Measurements from ENCODE around the gene ARHGEF1. TPM values are rescaled to one million over a fixed set of nuclear protein-coding genes. Genes with fewer than 3 reads are reported as not detected.
"Not testable (repeated sequence)": the region's sequence is repeated elsewhere in the genome, so short reads cannot be mapped to it uniquely, and the experiment has no call there.

Gene ARHGEF1
- total RNA-seq, 1 donor from 2014 or later, result 113 TPM

DNA sequence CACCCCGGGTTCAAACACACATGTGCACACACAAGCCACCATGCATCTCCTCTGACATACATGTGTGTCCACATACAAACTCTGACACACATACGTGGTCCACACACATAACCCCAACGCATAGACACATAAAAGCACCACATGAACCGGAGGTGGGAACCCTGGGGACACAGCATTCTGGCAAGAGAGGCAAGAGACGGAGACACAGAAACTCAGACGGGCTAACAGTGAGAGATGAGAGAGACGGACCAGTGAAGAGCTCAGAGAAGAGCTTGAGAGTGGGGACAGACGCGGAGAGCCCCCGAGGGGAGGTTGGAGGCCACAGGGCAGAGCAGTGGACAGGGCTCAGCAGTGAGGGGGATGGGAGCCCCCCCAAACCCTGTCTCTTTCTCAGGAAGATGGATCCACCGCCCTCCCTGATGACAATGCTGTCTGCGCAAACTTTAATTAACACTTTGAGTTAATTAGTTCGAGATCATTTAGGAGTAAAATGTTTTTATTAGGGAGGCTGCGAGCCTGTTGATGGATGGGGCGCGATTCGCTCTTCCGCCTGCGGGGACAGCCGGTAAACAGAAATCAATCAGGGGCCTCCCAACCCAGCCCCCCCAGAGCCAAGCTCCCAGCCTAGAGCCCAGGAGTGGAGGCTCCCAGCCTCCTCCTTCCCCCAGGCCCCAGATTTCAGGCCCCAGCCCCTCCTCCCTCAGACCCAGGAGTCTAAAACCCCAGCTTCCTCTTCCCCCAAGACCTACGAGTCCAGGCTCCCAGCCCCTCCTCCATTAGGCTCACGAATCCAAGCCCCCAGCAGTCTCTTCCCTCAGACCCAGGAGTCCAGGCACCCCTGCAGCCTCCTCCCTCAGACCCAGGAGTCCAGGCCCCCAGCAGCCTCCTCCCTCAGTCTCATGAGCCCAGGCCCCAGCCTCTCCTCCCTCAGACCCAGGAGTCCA, 54.8 kb downstream of the ARHGEF1 start:
- no peak overlapping the region for H3K27ac Mint-ChIP-seq (ENCODE audit: unreplicated experiment)
- peaks cover 4% of the 10 kb centered on the region for H3K9me3 Mint-ChIP-seq (ENCODE audit: unreplicated experiment)
- peaks cover 25% of the 10 kb centered on the region for H3K27me3 Mint-ChIP-seq (ENCODE audit: unreplicated experiment)
- H3K36me3 Mint-ChIP-seq (ENCODE audit: low read depth, unreplicated experiment), result peaks cover 18% of the 10 kb centered on the region
- peak overlapping the region; percentile 66 for H3K4me3 Mint-ChIP-seq (ENCODE audit: unreplicated experiment)
- TF ChIP-seq, protein P1, sequence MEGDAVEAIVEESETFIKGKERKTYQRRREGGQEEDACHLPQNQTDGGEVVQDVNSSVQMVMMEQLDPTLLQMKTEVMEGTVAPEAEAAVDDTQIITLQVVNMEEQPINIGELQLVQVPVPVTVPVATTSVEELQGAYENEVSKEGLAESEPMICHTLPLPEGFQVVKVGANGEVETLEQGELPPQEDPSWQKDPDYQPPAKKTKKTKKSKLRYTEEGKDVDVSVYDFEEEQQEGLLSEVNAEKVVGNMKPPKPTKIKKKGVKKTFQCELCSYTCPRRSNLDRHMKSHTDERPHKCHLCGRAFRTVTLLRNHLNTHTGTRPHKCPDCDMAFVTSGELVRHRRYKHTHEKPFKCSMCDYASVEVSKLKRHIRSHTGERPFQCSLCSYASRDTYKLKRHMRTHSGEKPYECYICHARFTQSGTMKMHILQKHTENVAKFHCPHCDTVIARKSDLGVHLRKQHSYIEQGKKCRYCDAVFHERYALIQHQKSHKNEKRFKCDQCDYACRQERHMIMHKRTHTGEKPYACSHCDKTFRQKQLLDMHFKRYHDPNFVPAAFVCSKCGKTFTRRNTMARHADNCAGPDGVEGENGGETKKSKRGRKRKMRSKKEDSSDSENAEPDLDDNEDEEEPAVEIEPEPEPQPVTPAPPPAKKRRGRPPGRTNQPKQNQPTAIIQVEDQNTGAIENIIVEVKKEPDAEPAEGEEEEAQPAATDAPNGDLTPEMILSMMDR (IDR thresholded peaks at IDR 0.05; ENCODE audit: unreplicated experiment), result peak; percentile 43
- H3K4me1 Mint-ChIP-seq (ENCODE audit: unreplicated experiment), result peaks cover 7% of the 10 kb centered on the region
- no peak for DNase-seq (ENCODE audit: low spot score)

DNA sequence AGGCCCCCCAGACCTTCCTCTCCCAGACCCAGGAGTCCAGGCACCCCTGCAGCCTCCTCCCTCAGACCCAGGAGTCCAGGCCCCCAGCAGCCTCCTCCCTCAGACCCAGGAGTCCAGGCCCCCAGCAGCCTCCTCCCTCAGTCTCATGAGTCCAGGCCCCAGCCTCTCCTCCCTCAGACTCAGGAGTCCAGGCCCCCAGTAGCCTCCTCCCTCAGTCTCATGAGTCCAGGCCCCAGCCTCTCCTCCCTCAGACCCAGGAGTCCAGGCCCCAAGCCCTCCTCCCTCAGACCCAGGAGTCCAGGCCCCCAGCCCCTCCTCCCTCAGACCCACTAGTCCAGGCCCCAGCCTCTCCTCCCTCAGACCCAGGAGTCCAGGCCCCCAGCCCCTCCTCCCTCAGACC, 56.2 kb downstream of the ARHGEF1 start:
- DNase-seq (ENCODE audit: low spot score); H3K4me1 Mint-ChIP-seq (ENCODE audit: unreplicated experiment); H3K27ac Mint-ChIP-seq (ENCODE audit: unreplicated experiment); H3K4me3 Mint-ChIP-seq (ENCODE audit: unreplicated experiment); H3K9me3 Mint-ChIP-seq (ENCODE audit: unreplicated experiment): not testable (repeated sequence)
- Mint-ChIP-seq H3K36me3 (ENCODE audit: low read depth, unreplicated experiment) (peaks cover 21% of the 10 kb centered on the region), H3K27me3 (ENCODE audit: unreplicated experiment) (peaks cover 20% of the 10 kb centered on the region)

DNA sequence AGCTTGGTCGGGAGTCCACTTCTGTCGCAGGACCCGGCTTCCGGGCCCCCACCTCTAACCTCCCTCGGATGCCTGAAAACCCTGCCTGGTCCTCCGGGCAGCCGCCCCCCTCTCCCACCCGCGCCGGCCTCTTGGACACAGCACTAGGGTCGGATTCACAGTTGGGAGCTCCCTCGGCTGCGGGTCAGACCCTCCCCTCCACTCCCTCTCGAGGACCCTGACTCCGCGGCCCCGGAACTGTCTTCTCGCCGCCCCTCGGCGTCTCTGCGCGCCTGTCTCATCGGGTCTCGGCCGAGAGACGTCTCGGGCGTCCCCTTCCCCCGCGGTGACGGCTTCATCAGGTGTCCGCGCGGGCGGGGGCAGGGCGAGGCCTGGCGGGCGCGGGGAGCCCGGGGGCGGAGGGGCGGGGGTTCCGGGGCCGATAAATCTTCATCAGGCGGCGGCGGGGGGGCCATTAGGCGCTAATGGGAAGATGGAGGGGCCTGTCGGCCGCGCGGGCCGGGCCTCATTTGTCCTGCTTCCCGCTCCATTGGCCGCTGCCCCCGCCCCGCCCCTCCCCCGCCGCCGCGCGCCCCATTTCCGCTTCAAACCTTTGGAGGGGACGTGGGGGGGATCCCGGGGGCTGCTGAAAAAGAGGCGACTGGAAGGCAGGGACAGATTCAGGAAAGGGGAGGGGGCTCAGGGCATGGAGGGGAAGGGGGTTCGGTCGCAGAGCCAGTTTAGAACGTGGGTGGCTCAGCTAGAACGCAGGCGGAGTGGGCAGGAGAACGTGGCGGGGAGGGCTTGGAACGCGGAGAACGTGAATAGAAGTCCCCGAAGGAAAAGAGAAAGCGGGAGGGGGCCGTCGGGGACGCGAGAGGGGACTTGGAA, 57.1 kb downstream of the ARHGEF1 start:
- Mint-ChIP-seq H3K9me3 (ENCODE audit: unreplicated experiment) (peaks cover 4% of the 10 kb centered on the region), H3K36me3 (ENCODE audit: low read depth, unreplicated experiment) (peaks cover 21% of the 10 kb centered on the region), H3K27ac (ENCODE audit: unreplicated experiment) (no peak overlapping the region), H3K4me1 (ENCODE audit: unreplicated experiment) (peaks cover 3% of the 10 kb centered on the region), H3K27me3 (ENCODE audit: unreplicated experiment) (peaks cover 20% of the 10 kb centered on the region), H3K4me3 (ENCODE audit: unreplicated experiment) (peak overlapping the region; percentile 83)
- TF ChIP-seq, protein P1 (IDR thresholded peaks at IDR 0.05; ENCODE audit: unreplicated experiment), result no peak
- DNase-seq (ENCODE audit: low spot score), result no peak

DNA sequence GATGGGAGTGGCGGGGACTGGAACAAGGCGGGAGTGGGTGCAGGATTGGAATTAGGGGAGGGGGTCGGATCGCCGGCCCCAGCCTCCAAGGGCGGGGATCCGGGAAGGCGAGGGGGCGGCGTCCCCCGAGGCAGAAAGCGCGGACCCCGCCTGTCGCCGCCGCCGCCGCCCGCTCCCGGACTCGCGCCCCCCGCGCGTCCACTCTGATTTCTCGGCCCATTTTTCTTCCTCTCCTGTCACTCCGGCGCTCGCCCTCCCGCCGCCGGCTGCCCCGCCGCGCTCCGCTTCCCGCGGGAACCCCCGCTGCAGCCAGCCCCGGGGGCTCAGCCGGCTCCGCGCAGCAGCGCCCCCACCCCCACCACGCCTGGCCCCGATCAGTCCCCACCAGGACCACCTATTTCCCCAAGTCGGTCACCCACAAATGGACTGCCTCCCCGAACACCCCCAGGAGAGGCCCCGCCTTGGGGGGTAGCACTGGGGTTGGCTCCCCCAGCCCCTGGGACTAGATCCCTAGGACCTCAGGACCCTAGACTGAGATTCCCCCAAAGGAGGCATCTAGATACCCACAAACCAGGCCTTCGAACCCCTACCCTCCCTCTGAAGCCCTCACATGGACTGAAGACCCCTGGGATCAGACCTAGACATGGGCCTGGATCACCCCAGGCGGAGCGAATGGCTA, 57.9 kb downstream of the ARHGEF1 start:
- Mint-ChIP-seq H3K9me3 (ENCODE audit: unreplicated experiment) (peaks cover 4% of the 10 kb centered on the region), H3K27me3 (ENCODE audit: unreplicated experiment) (peaks cover 19% of the 10 kb centered on the region), H3K27ac (ENCODE audit: unreplicated experiment) (no peak overlapping the region)

More for the DNA sequence above, 57.9 kb downstream of the ARHGEF1 start:
- H3K36me3 Mint-ChIP-seq (ENCODE audit: low read depth, unreplicated experiment), result peaks cover 17% of the 10 kb centered on the region
- TF ChIP-seq, protein P1 (IDR thresholded peaks at IDR 0.05; ENCODE audit: unreplicated experiment), result no peak
- H3K4me3 Mint-ChIP-seq (ENCODE audit: unreplicated experiment), result peak overlapping the region; percentile 83
- H3K4me1 Mint-ChIP-seq (ENCODE audit: unreplicated experiment), result peaks cover 3% of the 10 kb centered on the region
- no peak for DNase-seq (ENCODE audit: low spot score)

Measured in endothelial cell (in vitro differentiated cells).